HepG2 (cell line): ENCODE data around the gene AJUBA. TPM values are rescaled to one million over a fixed set of nuclear protein-coding genes. Genes with fewer than 3 reads are reported as not detected.

Source experiments
- HIVEP1 ChIP-seq: sonication (generic); formaldehyde crosslinking; IDR thresholded peaks from 2 replicates; pipeline ENCODE4 v1.4.0; 2020; ENCODE audit warnings: mild to moderate bottlenecking, missing genetic modification reagents
- HOXD1 ChIP-seq: sonication (generic); formaldehyde crosslinking; IDR thresholded peaks from 2 replicates; pipeline ENCODE4 v1.5.0; 2020; ENCODE audit warnings: missing genetic modification reagents
- NFE2L1 ChIP-seq: sonication (generic); formaldehyde crosslinking; IDR thresholded peaks from 2 replicates; pipeline ENCODE4 v1.4.0; 2020; ENCODE audit warnings: missing genetic modification reagents, mild to moderate bottlenecking, borderline replicate concordance
- NR2F2 ChIP-seq: IDR thresholded peaks from 2 replicates; pipeline ENCODE4 v1.6.1; 2012; ENCODE audit warnings: low read depth, inconsistent platforms, borderline replicate concordance
- PAF1 ChIP-seq: IDR thresholded peaks from 2 replicates; pipeline ENCODE4 v1.6.1; 2016; ENCODE audit warnings: missing genetic modification reagents, missing compliant biosample characterization
- POLR2AphosphoS2 ChIP-seq: IDR thresholded peaks from 2 replicates; pipeline ENCODE4 v1.6.1; 2011; ENCODE audit warnings: low read depth, low read length, improper control_type of control experiment
- SP4 ChIP-seq: sonication (generic); formaldehyde crosslinking; IDR thresholded peaks from 2 replicates; pipeline ENCODE4 v1.8.1; 2023; ENCODE audit warnings: mild to moderate bottlenecking, missing genetic modification reagents
- ZNF282 ChIP-seq: fragments of 450-650 bp; IDR thresholded peaks from 2 replicates; pipeline ENCODE4 v1.6.1; 2018; ENCODE audit not compliant: partially characterized antibody
- ZNF34 ChIP-seq: sonication (generic); formaldehyde crosslinking; IDR thresholded peaks from 2 replicates; pipeline ENCODE4 v1.4.0; 2020; ENCODE audit warnings: mild to moderate bottlenecking, missing genetic modification reagents, borderline replicate concordance
- ZNF780A ChIP-seq: sonication (generic); formaldehyde crosslinking; IDR thresholded peaks from 2 replicates; pipeline ENCODE4 v1.8.0; 2022; ENCODE audit warnings: mild to moderate bottlenecking, missing genetic modification reagents, moderate library complexity
- ZNF792 ChIP-seq: IDR thresholded peaks from 2 replicates; pipeline ENCODE4 v1.6.1; 2016
- polyA plus RNA-seq, 8 experiments: library from polyadenylated mRNA; depleted of rRNA in 3 of 8; stranded (reverse) in 7 of 8; unstranded in 1 of 8; fragments of >200 nt; fragmentation: Illumina TruSeq in 4 of 8; extraction: Trizol in 4 of 8; gene quantifications; 2 replicates each; pipeline versions ENCODE4 v1.2.1 to v1.2.3, GENCODE V29; 2011 to 2016; ENCODE audit warnings: low read depth in 4 of 8, missing spikeins in 1 of 8, mixed read lengths in 1 of 8; ENCODE audit not compliant: insufficient read depth in 1 of 8
- total RNA-seq, 5 experiments: library from RNA; depleted of rRNA; stranded (reverse); fragments of >200 nt; fragmentation: Illumina TruSeq; extraction: Trizol; gene quantifications; 2 replicates each; pipeline ENCODE4 v1.2.3, GENCODE V29; 2016; ENCODE audit warnings: low read depth in 1 of 5
- TF ChIP-seq, protein P1 (sequence below): sonication (generic); formaldehyde crosslinking; IDR thresholded peaks from 2 replicates; pipeline ENCODE4 v1.4.0; 2020; ENCODE audit warnings: missing genetic modification reagents
- TF ChIP-seq, protein P2 (sequence below): sonication (generic); formaldehyde crosslinking; IDR thresholded peaks from 2 replicates; pipeline ENCODE4 v1.4.0; 2020; ENCODE audit warnings: missing genetic modification reagents, low read depth, mild to moderate bottlenecking, borderline replicate concordance
- TF ChIP-seq, protein P3 (sequence below): sonication (generic); formaldehyde crosslinking; IDR thresholded peaks from 2 replicates; pipeline ENCODE4 v1.5.0; 2020; ENCODE audit warnings: missing genetic modification reagents
- TF ChIP-seq, protein P4 (sequence below), 2 experiments: sonication (generic) in 1 of 2; formaldehyde crosslinking in 1 of 2; IDR thresholded peaks; 2 replicates each; pipeline versions ENCODE4 v1.4.0 to v1.6.1; 2018 to 2020; ENCODE audit warnings: missing genetic modification reagents in 2 of 2, borderline replicate concordance in 1 of 2, low read depth in 1 of 2, mild to moderate bottlenecking in 1 of 2, missing biosample characterization in 1 of 2
- TF ChIP-seq, protein P5 (sequence below): sonication (generic); formaldehyde crosslinking; IDR thresholded peaks from 2 replicates; pipeline ENCODE4 v1.4.0; 2020; ENCODE audit warnings: mild to moderate bottlenecking, missing genetic modification reagents
- TF ChIP-seq, protein P6 (sequence below): sonication (generic); formaldehyde crosslinking; IDR thresholded peaks from 2 replicates; pipeline ENCODE4 v1.4.0; 2020; ENCODE audit warnings: missing genetic modification reagents

Gene AJUBA
- total and polyA plus RNA-seq, 2 of the 13 experiments (the other 11 are each of a cell fraction or from before 2014, with no cell fraction given) = 157 to 241 TPM

DNA sequence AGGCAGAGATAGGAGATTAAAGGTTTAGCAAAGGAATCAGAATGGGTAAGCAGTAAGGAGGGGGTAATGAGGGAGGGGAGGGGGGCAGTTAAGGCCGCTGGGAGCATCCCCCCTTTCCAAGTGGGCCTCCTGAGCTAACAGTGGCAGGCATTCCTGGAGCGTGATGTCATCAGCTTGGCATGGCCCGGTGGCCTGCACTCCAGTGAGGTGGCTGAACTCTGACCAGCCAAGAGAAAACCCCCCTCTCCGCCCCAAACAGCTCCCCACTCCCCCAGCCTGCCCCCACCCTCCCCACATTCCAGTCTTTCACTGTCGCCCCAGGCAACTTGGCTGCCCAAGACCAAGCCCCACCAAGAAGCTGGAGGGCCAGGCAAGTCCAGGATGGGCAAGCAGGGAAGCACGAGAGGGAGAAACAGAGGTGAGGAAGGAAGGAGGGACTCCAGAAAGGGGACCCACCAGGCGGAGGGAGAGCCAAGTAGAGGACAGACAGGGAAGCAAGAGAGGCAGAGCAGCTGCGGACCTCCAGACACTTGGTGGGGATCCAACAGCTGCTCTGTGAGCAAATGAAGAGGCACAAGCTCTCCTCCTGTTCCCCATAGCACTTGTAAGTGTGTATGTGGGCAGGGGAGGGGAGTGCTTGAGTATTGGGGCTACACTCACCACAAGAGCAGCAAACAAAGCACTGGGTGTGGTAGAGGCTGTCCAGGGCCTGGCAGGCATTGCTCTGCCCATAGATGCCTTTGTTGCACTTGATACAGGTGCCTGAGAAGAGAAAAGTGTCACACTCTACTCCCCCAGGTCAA lies 4.5 kb downstream of the AJUBA start (continued):
- TF ChIP-seq, protein P1, sequence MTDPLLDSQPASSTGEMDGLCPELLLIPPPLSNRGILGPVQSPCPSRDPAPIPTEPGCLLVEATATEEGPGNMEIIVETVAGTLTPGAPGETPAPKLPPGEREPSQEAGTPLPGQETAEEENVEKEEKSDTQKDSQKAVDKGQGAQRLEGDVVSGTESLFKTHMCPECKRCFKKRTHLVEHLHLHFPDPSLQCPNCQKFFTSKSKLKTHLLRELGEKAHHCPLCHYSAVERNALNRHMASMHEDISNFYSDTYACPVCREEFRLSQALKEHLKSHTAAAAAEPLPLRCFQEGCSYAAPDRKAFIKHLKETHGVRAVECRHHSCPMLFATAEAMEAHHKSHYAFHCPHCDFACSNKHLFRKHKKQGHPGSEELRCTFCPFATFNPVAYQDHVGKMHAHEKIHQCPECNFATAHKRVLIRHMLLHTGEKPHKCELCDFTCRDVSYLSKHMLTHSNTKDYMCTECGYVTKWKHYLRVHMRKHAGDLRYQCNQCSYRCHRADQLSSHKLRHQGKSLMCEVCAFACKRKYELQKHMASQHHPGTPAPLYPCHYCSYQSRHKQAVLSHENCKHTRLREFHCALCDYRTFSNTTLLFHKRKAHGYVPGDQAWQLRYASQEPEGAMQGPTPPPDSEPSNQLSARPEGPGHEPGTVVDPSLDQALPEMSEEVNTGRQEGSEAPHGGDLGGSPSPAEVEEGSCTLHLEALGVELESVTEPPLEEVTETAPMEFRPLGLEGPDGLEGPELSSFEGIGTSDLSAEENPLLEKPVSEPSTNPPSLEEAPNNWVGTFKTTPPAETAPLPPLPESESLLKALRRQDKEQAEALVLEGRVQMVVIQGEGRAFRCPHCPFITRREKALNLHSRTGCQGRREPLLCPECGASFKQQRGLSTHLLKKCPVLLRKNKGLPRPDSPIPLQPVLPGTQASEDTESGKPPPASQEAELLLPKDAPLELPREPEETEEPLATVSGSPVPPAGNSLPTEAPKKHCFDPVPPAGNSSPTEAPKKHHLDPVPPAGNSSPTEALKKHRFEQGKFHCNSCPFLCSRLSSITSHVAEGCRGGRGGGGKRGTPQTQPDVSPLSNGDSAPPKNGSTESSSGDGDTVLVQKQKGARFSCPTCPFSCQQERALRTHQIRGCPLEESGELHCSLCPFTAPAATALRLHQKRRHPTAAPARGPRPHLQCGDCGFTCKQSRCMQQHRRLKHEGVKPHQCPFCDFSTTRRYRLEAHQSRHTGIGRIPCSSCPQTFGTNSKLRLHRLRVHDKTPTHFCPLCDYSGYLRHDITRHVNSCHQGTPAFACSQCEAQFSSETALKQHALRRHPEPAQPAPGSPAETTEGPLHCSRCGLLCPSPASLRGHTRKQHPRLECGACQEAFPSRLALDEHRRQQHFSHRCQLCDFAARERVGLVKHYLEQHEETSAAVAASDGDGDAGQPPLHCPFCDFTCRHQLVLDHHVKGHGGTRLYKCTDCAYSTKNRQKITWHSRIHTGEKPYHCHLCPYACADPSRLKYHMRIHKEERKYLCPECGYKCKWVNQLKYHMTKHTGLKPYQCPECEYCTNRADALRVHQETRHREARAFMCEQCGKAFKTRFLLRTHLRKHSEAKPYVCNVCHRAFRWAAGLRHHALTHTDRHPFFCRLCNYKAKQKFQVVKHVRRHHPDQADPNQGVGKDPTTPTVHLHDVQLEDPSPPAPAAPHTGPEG = no peak
- TF ChIP-seq ZNF282 (peak; percentile 19), HOXD1 (CRISPR knock-in tag) (no peak), NR2F2 (no peak), SP4 (CRISPR knock-in tag) (no peak), NFE2L1 (CRISPR knock-in tag) (peak; percentile 90; the same call in 1 of the 2 replicates), HIVEP1 (CRISPR knock-in tag) (no peak), PAF1 (peak; percentile 83), ZNF34 (CRISPR knock-in tag) (peak; percentile 76), POLR2AphosphoS2 (peak; percentile 78; the same call in 1 of the 2 replicates), ZNF780A (CRISPR knock-in tag) (no peak), ZNF792 (CRISPR knock-in tag) (peak; percentile 97)
- TF ChIP-seq, protein P2, sequence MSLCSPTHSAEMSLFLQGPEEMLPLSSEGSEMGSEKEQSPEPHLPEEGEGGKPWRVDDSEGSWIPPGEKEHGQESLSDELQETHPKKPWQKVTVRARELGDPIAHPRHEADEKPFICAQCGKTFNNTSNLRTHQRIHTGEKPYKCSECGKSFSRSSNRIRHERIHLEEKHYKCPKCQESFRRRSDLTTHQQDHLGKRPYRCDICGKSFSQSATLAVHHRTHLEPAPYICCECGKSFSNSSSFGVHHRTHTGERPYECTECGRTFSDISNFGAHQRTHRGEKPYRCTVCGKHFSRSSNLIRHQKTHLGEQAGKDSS (CRISPR knock-in tag) = peak; percentile 98
- TF ChIP-seq, protein P3, sequence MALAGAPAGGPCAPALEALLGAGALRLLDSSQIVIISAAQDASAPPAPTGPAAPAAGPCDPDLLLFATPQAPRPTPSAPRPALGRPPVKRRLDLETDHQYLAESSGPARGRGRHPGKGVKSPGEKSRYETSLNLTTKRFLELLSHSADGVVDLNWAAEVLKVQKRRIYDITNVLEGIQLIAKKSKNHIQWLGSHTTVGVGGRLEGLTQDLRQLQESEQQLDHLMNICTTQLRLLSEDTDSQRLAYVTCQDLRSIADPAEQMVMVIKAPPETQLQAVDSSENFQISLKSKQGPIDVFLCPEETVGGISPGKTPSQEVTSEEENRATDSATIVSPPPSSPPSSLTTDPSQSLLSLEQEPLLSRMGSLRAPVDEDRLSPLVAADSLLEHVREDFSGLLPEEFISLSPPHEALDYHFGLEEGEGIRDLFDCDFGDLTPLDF (CRISPR knock-in tag) = no peak
- TF ChIP-seq, protein P4, sequence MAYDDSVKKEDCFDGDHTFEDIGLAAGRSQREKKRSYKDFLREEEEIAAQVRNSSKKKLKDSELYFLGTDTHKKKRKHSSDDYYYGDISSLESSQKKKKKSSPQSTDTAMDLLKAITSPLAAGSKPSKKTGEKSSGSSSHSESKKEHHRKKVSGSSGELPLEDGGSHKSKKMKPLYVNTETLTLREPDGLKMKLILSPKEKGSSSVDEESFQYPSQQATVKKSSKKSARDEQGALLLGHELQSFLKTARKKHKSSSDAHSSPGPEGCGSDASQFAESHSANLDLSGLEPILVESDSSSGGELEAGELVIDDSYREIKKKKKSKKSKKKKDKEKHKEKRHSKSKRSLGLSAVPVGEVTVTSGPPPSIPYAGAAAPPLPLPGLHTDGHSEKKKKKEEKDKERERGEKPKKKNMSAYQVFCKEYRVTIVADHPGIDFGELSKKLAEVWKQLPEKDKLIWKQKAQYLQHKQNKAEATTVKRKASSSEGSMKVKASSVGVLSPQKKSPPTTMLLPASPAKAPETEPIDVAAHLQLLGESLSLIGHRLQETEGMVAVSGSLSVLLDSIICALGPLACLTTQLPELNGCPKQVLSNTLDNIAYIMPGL (CRISPR knock-in tag; IDR thresholded peaks at IDR 0.05; ENCODE audit: borderline replicate concordance in 1 of 2, low read depth in 1 of 2) = peak; percentile 46 to 73; a peak in 2 of 4 replicates
- TF ChIP-seq, protein P5, sequence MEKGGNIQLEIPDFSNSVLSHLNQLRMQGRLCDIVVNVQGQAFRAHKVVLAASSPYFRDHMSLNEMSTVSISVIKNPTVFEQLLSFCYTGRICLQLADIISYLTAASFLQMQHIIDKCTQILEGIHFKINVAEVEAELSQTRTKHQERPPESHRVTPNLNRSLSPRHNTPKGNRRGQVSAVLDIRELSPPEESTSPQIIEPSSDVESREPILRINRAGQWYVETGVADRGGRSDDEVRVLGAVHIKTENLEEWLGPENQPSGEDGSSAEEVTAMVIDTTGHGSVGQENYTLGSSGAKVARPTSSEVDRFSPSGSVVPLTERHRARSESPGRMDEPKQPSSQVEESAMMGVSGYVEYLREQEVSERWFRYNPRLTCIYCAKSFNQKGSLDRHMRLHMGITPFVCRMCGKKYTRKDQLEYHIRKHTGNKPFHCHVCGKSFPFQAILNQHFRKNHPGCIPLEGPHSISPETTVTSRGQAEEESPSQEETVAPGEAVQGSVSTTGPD = no peak
- TF ChIP-seq, protein P6, sequence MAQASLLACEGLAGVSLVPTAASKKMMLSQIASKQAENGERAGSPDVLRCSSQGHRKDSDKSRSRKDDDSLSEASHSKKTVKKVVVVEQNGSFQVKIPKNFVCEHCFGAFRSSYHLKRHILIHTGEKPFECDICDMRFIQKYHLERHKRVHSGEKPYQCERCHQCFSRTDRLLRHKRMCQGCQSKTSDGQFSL (CRISPR knock-in tag) = no peak
